CD4-positive, alpha-beta T cell treated with Interleukin-4 for 4 hours (primary cell): ENCODE results near the gene TMPRSS11D.
A peak's percentile ranks its signal among the peaks of the same experiment; 100 is the strongest.

Source experiments
- DNase-seq: peaks from one replicate; pipeline ENCODE4 v3.0.0-alpha.2; 2020

The TMPRSS11D gene

GRCh38 chr4:67885762-67886161 is 2.0 kb upstream of the TMPRSS11D start:
- no peak for DNase-seq

DNA sequence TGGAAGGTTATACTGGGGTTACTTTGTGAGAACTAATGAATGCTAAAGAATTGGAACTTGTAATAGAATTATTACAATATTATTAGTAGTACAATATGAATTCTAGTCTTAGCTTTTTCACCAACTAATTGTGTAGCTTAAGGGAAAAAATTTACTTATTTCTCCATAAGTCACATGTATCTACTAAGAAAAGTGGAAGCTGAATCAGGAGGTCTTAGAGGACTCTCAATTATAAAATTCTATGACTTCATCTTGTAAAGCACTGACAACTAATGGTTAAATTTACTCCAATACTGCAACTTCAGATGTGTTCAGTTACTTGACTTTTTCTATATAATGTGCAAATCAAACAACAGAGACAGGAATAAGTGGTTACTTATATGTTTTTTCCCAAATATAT is 899 bp upstream of the TMPRSS11D start:
- DNase-seq, result no peak

DNA sequence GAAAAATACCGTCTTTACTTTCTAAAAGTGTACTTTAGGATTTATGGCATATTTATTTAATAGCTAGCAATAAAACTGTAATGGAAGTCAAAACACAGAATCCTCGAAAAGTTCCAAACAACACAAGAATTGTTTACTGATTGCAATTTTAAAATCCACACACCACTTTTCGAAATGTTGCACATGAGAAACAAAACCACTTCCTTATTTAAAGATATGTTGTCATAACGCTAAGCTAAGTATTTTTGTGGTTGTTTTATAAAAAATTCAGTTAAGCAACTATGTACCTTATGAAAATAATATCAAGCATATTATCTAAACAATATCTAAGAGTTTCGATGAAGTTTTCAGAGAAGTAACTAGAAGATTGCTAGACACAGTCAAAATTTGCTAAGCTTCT is 344 bp downstream of the TMPRSS11D start:
- DNase-seq, result no peak

DNA sequence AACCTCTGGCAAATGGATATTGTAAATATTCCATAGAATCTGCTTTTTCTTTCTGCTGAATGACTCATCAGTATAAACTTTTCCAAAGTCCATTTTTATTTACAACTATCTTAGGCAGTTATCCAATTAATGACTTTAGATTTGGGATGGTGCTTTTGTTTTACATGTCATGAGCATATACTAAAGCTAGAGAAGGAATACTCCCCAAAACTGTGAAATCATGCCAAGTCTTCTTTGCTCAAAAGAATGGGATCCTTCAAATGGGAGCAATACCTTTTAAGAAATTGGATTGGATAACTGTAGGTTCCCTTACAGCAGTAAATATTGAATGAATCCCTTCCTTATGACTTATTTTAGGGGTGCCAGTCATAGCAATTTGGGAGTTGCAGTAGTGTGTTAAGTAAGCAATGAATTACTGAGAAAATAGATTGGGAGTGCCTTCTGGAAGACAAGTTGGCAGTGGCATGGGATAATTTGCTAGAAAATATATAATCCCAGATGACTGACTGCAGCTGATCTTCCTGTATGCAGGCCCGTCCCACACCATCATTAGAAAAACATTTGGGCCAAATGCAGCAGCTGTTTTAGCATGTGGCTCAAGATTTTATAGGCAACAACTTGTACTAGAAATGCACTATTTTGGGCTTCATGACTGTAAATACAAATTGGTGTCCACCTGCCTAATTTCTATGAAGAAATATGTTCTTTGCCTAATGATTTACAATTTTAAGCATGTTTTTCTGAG is 2.8 kb downstream of the TMPRSS11D start:
- no peak for DNase-seq

- no peak for DNase-seq
Measured at GRCh38 chr4:67879486-67879885, 4.3 kb downstream of the TMPRSS11D start.

GRCh38 chr4:67877086-67877485 is 6.7 kb downstream of the TMPRSS11D start:
- no peak for DNase-seq

DNA sequence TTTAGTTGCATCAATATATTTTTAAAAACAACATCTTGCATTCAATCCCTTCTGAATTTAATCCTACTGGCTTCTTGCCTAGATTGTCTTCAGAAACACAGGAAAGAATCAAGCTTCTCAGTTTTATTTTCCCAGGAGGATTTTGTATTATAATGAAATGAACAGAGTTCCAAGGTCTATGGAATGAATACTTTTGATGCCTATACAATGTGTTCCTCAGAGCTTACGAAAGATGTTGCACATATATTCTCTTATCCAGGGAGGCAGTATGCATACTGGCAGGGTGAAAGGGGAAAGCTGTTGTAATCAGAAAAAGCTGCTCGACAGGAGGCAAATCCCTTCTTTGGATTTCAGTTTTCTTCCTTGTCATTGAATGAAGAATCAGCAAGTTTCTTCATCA is 8.8 kb downstream of the TMPRSS11D start:
- DNase-seq, result no peak

- no peak for DNase-seq
Measured at GRCh38 chr4:67873116-67873515, 10.7 kb downstream of the TMPRSS11D start.

DNA sequence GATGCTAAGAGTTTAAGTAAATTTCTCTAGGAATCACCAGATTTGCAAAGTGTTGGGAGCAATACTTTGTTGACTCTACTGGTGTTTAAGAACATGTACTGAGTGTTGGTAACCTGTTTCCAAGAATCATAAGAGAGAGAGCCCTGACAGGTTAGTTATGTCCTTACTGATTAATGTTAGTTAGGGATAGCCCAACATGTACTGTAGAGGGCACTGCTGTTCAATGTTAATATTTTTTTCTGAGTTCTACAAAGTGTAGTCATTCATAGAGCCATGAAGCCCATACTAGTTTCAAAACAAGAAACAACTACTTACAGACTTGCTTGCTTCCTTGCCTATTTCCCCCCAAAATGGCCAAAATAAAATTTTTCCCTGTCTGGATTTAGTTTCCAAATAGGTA is 11.9 kb downstream of the TMPRSS11D start:
- peak; percentile 2 for DNase-seq

DNA sequence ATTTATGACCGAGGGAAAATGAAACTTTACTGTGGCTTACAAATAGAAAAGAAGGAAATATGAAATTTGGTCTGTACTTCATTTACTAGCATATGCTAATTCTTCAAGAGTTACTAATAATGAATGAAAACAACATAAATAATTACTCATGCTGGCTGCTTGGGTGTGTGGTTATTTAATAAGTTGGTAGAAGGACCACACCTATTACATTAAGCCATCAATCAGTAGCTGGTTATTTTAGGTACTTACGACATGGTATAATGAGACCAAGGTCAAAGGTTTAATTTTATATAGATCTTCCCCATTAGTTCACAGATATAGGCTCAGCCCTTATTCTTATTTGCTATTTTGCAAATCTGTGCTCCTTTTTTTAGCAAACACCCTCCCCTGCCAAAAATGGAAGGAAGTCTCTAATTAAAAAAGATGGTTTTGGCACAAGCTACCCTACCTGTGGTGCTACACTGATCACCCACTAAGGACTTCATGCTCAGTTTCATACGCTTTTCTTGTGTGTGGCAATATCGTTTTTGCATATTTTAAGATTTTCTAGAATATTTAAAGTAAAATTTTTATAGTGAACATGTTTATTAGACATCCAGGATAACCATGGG is 14.1 kb downstream of the TMPRSS11D start:
- no peak for DNase-seq

GRCh38 chr4:67861513-67861912 is 22.3 kb downstream of the TMPRSS11D start:
- DNase-seq, result no peak

DNA sequence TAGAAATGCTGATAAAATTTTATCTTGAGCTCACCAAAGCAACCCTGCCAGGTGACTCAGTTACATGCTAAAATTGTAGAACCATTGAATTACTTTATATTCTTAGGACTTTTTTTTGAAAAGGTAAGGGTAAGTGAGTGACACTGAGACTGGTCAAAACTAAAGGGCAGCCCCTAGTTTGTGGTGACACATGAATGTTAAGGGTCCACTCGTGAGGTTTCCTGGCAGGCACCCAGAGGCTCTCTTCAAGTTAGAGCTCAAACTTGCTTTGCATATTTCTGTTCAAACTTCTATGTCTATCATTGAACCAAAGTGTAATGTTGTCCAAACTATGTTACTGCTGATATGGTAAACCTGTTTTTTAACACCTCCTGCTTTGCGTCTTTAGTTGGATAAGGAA is 30.5 kb downstream of the TMPRSS11D start:
- no peak for DNase-seq

- no peak for DNase-seq
Measured at GRCh38 chr4:67820903-67821302, 62.9 kb downstream of the TMPRSS11D start.

GRCh38 chr4:67810011-67810410 is 73.8 kb downstream of the TMPRSS11D start:
- DNase-seq, result no peak

GRCh38 chr4:67809502-67809901 is 74.3 kb downstream of the TMPRSS11D start:
- DNase-seq, result no peak

DNA sequence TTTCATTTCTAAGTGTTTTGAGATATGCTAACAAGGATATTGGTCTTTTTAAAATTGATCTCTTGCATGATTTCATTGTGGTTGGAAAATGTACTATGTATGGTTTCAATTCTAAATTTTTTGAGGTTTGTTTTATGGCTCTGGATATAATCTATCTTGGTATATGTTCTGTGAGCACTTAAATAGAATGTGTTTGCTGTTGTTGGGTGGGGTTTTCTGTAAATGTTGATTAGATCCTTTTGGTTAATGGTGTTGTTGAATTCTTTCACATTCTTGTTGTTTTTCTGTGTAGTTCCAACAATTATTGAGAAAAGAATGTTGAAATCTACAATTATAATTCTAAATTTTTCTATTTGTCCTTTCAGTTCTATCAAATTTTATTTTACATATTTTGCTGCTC is 87.0 kb downstream of the TMPRSS11D start:
- DNase-seq, result no peak

GRCh38 chr4:67790721-67791120 is 93.1 kb downstream of the TMPRSS11D start:
- no peak for DNase-seq

DNA sequence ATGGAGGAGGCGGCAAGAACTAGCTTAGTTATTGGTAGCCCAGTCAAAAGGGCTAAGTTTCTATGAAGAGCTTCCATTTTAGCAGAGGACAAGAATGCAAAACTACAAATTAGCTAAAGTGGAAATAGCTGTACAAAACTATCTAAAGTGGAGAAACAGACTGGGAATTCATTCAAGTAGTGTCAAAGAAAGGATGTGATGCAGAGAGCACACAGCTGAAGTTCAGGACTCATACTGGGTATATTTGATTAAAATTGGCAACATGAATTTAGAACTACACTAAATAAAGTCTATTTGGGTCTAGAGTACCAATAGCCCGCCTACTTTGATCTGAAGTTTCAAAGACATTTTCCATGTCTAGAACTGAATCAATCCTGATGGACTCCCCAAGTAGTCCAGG is 96.5 kb downstream of the TMPRSS11D start:
- no peak for DNase-seq

GRCh38 chr4:67785528-67785927 is 98.3 kb downstream of the TMPRSS11D start:
- DNase-seq, result no peak

- DNase-seq, result no peak
Measured at GRCh38 chr4:67779631-67780030, 104.2 kb downstream of the TMPRSS11D start.

GRCh38 chr4:67776746-67777145 is 107.1 kb downstream of the TMPRSS11D start:
- DNase-seq, result no peak
